DLD1 (cell line): ENCODE measurements around the gene CHGA.

Source experiments
- in situ Hi-C: cut with HindIII; loops from 2 replicates; pipeline ENCODE4 v1.10.0; 2017; ENCODE audit warnings: low sequenced_read_pairs

CHGA gene, protein sequence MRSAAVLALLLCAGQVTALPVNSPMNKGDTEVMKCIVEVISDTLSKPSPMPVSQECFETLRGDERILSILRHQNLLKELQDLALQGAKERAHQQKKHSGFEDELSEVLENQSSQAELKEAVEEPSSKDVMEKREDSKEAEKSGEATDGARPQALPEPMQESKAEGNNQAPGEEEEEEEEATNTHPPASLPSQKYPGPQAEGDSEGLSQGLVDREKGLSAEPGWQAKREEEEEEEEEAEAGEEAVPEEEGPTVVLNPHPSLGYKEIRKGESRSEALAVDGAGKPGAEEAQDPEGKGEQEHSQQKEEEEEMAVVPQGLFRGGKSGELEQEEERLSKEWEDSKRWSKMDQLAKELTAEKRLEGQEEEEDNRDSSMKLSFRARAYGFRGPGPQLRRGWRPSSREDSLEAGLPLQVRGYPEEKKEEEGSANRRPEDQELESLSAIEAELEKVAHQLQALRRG

DNA sequence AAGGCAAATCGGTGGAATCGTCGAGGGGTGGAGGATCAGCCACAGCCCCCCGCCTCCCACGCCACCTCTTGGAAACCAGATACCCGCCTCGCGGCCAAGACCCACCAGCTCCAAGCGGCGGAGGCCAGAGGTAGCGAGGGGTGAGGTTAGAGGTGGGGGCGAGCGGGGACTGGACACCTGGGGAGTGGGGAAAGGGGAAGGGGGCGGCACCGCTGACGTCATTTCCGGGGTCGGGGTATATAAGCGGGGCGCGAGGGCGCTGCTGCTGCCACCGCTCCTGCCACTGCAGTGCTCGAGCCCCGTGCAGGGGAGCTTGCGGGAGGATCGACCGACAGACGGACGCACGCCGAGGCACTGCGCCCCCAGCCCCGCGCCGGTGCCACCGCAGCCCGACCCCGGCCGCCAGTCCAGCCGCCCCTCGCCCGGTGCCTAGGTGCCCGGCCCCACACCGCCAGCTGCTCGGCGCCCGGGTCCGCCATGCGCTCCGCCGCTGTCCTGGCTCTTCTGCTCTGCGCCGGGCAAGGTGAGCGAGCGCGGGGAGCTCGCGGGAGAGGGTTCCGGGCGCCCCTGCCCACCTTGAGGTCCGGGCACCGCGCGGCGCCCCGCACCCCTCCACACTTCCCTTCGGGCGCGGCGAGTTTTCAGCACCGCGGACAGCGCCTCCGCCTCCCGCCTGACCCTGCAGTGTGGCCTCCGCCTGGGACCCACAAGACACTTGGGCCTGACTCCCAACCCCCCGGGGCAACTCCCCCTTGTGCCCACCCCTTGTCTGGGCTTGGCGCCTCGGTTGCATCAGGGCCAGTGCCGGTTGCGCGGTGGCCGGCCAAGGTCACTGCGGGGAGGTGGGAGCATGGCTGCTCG, at the start of gene CHGA:
CHGA (plus strand) TSS at position 268 of the 861 bp plus-strand sequence; CDS start at position 478, 210 bp downstream.
- in situ Hi-C loops = no loop called here

DNA sequence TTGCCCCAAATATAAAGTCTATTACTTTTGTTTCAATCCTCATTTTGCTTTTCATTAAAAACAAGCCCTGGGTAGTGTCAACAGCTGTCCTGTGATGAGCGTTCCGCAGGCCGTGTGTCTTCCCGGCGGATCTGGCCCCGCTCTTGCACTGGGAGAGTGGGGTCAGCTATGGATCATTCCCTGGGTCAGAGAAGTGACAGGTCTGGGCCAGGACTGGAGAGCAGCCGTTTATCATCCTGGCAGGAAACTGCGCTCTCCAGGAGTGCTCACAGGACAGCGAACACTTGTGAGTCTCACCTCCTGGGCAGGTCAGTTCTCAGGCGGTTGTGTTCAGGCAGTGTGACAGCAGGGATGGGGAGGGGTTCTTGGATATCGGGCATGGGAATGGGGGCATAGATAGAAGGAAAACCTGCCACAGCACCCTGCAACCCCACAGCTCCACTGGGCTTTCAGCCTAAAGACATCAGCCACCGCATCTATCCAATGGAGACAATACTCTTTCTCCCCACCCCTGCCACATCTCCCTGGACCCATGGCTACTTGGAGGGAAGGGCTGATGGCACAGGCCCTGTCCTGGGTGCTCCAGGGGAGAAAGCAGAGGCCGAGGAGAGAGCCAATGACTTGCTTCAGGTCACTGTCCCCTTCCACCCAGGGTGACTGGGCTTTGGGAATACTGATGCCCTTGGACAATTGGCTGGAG, 47.8 kb upstream of the CHGA start:
- in situ Hi-C loops = no loop called here

DNA sequence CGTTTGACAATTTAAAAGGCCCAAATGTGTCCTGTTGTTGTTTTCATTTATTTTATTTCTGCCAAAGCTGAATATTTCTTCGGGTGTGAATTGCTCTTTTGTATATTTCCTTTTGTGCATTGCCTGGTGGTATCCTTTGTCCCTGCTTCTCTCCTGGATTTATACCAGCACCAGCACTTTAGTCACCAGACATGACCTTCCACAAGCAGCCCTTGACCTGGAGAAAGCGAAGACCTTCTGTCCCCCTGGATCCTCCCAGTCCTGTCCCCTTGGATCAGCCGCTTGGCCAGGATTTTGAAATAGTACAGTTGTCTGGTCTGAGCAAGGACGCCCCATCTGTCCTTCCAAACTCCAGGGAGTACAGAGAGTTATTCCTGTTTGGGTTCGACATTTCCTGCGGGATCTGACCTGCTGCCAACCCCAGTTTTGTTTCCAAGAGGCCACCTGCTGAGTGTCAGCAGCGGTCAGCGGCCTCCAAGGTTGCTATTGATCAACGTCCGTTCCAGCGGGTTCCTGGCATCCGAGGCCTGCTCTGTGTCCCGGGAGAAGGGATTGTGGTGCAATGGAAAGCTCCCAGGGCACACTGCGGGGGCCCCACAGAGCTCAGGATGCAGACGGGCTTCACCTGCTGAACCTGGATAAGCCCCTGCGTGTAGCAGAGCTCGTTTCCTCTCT, 45.1 kb upstream of the CHGA start:
- in situ Hi-C loops = no loop called here

DNA sequence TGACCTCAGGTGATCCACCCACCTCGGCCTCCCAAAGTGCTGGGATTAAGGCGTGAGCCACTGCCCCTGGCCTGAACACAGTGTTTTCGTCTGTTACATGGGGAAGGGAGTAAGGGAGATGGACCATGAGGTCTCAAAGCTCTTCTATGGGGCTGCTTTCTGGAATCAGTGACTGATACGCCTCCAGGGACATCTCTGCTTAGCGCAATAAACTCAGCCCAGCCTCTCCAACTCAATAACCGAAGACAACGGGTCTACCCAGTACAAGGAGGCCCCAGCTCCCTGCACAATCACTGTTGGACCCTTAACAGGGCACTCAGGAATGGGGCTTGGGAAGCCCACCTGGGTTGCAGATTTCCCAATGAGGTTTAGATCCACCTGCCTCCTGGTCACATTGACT, 42.6 kb upstream of the CHGA start:
- in situ Hi-C loops = no loop called here

DNA sequence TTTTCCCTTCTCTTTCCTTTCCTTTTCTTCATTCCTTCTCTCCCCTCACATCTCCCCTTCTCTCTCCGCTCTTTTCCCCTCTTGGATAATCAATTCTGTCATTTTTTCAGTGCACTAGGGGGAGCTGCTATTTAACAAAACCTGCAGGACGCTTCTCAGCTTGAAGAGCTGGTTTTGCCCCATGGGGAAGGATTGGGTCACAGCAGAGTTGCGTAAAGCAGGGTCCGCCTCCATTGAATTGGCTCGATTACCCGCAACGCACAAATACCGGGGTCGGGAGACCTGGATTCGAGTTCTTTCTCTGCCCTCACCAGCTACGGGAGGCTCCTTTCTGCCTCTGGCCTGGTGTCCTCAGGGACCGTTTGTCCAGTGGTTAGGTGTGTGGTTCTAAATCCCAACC, 42.1 kb upstream of the CHGA start:
- in situ Hi-C loops = no loop called here

DNA sequence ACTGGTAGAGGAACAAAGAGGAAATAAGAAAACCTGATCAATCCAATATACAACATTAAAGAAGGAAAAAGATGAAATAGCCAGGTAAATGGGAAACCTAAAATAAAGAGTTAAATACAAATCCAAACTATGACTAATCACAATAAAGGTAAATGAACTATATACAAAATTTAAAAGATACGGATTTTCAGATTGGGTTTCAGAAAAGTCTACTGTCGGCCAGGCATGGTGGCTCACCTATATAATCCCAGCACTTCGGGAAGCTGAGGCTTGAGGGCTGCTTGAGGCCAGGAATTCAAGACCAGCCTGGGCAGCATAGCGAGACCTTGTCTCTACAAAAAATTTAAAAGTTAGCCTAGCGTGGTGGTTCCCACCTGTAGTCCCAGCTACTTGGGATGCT, 39.9 kb upstream of the CHGA start:
- in situ Hi-C loops = no loop called here

DNA sequence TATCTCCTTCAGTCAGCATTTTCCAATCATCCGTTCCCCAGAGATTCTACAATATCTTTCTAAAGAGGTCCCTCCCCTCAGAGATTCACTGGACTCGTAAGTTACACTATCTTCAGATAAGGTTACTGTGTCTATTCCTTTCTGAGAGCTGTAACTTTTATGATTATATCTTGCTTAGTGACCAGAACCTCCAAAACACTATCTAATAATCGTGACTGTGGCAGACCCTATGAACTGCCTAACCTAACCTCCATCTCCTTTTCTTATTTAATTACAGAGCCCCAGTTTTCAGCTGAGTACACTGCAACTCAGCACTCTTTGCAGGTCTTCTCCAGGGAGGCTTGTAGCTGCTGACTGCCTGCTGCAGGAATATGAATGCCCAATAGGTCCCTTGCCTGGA, 38.5 kb upstream of the CHGA start:
- in situ Hi-C loops = no loop called here

DNA sequence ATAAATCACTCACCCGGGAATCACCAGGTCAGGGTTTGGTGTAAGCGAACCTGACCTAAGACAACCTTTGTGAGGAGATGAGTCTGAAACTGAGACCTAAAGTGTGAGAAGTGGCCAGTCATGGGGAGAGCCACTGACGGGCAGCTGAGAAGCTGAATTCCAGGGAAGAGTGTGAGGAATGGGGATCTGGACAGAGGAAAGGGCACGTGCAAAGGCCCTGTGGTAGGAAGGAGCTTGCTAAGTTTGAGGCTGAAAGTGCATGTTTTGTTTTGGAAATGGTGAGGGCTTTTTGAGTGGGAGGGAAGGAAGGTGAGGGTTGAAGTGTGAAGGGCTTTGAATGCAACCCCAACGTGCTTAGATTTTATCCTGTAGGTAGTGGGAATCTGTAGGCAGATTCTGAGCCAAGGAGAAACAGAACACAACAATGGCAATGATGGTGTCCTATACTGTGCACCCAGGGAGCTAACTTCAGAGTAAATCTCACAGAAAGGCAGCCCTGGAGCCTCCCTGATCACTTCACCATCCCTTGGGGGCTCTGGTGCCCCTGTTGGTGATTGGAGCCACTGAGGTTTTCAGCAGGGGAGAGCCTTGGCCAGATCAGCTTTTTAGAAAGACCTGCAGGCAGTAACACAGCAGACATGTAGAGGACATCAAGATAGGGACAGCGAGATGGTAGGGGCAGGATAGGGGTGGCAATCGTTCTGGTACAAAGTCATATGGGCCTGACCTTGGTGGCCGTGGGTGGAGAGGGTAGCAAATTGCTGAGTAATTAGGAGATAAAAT, 37.5 kb upstream of the CHGA start:
- in situ Hi-C loops = no loop called here

DNA sequence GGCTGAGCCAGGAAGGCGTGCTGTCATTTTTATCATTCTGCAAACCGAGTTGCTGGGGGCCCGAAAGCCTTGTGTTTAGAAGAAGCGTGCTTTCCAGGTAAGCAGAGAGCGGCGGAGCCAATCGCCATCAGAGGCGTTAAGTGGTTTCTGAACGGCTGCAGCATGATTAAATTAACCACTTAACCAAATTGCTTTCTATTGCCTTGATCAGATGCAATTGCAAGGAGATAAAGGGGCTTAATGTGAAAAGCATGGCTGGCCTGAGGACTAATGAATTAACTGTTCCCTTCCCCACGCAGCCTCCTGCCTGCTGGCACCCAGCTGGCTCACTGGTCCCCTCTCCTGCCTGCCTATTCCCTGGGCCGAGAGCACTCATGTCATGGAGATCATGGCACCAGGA, 36.6 kb upstream of the CHGA start:
- in situ Hi-C loops = no loop called here

DNA sequence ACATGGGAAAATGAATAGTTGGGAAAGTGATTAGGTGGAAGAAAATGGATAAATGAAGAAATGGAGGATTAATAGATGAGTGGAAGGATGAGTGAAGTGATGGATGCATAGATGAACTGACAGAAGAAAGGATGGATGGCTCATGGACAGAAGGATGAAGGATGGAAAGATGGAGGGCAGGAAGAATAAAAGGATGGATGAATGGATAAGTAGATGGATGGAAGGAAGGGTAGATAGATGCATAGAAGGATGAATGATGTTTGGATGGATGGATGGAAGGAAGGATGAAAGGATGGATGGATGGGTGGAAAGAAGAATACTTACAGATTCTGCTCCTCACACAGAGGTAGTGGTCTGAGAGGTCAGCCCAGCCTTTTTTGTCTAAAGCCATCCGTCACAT, 35.8 kb upstream of the CHGA start:
- in situ Hi-C loops = no loop called here

DNA sequence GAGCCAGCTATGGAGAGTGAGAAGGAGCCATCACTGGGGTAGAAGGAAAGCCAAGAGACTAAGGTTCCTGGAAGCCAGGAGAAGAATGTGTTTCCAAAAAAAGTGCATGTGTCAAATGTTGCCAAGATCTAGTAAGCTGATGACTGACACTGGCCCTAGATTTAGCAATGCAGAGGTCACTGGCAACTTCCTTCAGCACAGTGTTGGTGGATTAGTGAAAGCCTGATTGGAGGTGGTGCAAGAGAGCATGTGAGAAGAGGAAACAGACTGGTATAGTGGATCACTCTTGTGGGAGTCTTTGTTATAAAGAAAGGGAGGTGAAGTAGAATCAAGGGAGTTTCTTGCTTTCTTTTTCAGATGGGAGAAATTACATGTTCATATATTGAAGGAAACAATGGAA, 34.1 kb upstream of the CHGA start:
- in situ Hi-C loops = no loop called here

DNA sequence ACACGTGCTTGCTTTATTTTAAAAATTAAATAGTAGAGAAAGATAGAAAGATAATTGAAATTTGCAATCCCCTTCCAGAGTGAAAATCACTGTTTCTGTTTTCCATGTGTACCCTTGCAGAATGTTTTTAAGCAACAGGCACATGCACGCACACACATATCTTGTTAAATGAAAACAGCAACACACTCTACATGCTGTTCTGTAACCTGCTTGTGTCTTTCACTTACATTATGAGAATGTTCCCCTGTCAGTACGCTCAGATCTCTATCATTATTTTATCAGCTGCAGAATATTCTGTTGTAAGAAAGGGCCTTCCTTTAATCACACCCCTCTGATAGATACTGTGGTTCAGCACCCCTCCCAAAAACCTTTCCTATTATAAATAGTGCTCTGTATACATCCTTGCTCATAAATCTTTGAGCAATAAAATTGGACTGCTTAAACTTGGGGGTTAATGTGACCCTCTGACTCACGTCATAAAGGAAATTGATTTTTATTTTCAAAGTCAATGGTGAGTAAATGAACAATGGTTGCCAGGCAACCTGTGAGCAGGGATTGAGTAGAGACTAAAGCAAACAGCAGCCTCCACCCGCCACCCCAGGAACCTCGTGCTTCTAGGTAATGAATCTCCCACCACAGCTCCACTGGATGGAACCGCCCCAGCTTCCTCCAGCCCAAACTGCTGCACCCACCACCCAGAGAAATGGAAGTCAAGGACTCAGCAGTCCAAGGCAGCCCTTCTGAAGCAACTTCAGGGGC, 31.9 kb upstream of the CHGA start:
- in situ Hi-C loops = loop anchor here (5.0 kb wide), 1 partner anchor 41 kb away; no protein-coding TSS in a partner anchor

DNA sequence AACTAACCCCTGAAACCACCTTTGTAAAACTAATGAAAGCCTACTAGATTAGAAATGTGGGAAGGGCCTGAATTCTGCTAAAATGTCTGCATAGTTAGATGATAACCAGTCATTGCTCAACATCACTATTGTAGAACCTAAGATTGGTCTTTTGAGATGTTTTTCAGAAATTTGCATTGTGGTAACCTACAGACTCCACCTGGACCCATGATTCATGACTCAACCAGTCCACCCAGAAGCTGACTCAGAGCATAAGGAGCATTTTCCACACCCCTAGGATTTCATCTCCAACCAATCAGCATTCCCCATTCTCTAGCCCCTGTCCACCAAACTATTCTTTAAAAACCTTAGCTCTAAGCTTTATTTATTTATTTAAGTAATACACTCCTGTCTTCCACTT, 30.4 kb upstream of the CHGA start:
- in situ Hi-C loops = loop anchor here (5.0 kb wide), 1 partner anchor 40 kb away; no protein-coding TSS in a partner anchor

DNA sequence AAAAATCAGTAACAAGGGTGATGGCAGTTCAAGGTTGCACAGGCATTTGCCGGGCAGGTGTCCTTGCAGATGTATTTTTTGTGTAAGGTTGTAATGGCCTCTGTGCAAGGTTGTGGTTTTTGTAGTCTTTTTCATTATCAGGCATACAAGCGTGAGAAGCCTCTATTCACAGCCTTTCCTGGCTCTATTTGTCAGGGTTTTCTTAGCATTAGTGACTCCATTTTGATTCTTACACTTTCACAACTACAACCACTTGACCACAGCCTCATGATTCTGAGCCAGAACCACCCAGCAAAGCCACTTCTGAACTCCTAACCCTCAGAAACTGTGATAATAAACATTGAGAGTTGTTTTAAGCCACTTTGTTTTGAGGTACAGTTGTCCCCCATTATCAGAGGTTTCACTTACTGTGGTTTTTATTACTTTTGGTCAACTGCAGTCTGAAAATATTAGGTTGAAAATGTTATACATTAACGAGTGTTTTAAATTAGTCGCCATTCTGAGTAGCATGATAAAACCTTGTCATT, 27.5 kb upstream of the CHGA start:
- in situ Hi-C loops = no loop called here

DNA sequence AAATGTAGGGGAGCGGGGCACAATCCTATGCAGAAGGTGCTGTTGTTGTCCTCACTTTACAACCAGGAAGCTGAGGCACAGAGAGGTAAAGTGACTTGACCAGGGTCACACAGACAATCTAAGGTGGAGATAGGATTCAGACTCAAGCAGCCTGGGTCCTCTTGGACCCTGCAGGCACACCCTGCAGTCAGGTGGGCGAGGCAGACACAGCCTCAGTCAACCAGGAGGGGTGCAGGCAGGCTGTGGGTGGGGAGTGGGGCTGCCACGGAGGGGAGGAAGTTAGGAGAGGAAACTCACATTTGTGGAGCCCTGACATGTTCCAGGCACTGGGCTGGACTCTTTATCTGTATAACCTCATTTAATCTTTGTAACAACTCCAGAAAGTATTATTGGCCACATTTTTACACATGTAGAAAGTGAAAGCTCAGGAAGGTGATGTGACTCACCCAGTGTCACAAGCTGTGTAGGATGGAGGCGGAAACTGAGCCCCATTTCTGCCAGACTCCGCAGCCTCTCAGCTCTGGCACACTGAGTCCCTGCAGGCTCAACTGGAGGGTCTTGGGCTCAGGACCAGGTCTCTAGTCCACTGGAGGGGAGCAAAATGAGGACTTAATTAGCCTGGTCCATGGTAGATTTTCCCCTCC, 24.9 kb upstream of the CHGA start:
- in situ Hi-C loops = no loop called here

DNA sequence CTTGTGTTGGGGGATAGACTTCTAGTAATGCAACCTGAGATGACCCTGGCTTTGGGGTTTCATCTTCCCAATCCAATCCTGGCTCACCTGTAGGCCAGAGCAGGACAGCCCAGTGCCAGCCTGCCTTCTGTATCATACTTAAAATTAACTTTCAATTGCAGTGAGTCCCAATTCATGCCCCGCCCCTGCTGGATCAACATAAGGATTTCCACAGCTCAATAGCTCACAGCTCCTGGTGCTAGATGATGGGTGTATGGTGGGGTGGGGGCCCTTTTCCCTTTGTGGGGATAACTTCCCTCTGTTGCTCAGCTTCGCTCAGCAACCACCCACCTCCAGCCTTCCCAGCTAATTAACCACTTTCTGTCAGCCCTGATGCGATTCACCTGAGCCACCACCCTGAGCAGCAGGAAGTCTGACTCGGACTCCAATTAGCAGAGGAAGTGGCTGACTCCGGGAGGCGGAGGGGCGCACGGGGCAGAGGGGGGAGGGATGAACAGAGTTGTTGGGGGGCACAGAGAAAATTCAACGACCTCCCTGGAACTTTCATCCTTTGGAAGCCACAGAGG, 24.3 kb upstream of the CHGA start:
- in situ Hi-C loops = no loop called here

DNA sequence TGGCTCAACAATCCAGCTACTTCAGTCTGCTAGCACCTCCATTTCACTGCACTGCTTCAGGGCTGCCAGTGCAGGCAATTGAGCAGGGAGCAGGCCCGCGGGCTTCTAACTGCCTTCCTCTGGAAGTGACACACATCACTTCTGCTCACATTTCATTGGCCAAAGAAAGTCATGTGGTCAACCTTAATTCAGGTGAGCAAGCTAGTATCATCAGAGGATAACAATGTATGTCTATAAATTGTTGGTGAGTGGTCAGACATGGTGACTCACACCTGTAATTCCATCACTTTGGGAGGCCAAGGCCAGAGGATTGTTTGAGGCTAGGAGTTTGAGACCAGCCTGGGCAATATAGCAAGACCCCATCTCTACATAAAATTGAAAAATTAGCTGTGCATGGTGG, 22.3 kb upstream of the CHGA start:
- in situ Hi-C loops = no loop called here

DNA sequence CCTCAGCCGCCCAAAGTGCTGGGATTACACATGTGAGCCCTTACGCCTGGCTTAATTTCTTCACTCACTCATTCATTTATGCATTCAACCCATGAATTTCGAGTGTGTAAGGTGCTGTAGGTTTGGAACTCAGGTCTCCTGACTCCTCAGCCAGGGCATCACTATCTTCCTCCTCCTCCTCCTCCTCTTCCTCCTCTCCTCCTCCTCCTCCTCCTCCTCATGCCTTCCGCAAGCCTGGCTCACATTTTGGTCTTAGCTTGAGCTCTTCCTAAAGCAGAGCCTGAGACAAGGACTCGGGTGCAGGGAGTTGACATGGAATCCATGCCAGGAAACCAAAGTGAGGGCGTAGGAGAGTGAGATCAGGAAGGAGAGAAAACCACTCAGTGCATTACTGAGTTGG, 20.8 kb upstream of the CHGA start:
- in situ Hi-C loops = no loop called here
